ENCODE data around the gene XPA.

DNA sequence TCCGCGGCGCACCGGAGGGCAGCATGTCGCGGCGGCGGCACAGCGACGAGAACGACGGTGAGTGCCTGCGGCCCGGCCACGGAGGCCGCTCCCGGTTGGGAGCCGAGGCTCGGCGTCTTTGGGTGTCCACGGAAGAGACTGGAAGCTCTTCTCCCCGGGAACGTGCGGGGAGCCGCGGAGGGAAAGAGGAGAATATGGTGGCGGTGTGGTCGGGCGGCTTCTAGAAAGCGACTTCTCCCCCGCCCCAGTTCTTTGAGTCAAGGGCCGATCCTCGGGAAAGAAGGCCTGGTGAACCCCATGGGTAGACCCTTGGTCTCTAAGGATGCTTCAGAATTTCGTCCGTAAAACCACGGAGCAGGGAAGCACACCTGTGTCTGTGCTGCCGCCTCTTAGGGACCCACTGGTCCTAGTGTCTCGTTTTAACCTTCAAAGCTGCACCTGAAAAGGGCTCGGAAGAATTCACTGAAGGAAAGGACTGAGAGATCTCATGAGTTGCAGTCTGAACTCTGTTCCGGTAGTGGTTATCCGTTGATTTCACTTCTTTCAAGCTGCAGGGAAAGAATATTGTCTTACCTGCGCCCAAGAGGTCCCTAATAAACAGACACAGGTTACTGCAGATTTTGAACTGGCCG is 63.2 kb downstream of the XPA start:
- TF ChIP-seq, protein P1, sequence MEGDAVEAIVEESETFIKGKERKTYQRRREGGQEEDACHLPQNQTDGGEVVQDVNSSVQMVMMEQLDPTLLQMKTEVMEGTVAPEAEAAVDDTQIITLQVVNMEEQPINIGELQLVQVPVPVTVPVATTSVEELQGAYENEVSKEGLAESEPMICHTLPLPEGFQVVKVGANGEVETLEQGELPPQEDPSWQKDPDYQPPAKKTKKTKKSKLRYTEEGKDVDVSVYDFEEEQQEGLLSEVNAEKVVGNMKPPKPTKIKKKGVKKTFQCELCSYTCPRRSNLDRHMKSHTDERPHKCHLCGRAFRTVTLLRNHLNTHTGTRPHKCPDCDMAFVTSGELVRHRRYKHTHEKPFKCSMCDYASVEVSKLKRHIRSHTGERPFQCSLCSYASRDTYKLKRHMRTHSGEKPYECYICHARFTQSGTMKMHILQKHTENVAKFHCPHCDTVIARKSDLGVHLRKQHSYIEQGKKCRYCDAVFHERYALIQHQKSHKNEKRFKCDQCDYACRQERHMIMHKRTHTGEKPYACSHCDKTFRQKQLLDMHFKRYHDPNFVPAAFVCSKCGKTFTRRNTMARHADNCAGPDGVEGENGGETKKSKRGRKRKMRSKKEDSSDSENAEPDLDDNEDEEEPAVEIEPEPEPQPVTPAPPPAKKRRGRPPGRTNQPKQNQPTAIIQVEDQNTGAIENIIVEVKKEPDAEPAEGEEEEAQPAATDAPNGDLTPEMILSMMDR (IDR thresholded peaks at IDR 0.05; ENCODE audit: insufficient read depth, low read length, poor library complexity, severe bottlenecking), result no peak
- no peak for TF ChIP-seq EZH2phosphoT487 (conservative IDR thresholded peaks at IDR 0.05; ENCODE audit: low read length)
